HepG2 (cell line): Measurements from ENCODE around the gene ASTN2.

Experiments
- EP300 ChIP-seq, 3 experiments: sonication (generic) in 1 of 3; formaldehyde crosslinking in 1 of 3; IDR thresholded peaks; 2 replicates each; pipeline versions ENCODE4 v1.5.1 to v1.6.1; 2011 to 2020; ENCODE audit warnings: low read depth in 2 of 3, low read length in 2 of 3, borderline replicate concordance in 1 of 3, improper control_type of control experiment in 1 of 3, mild to moderate bottlenecking in 1 of 3, missing genetic modification reagents in 1 of 3, moderate library complexity in 1 of 3
- MYNN ChIP-seq: sonication (generic); formaldehyde crosslinking; IDR thresholded peaks from 2 replicates; pipeline ENCODE4 v1.4.0; 2020; ENCODE audit warnings: mild to moderate bottlenecking, low read depth, missing genetic modification reagents
- POLR2A ChIP-seq, 2 experiments: IDR thresholded peaks; 2 replicates each; pipeline ENCODE4 v1.6.1; 2011; ENCODE audit warnings: low read depth in 2 of 2, low read length in 2 of 2, mild to moderate bottlenecking in 1 of 2, moderate library complexity in 1 of 2; ENCODE audit not compliant: insufficient read depth in 1 of 2
- ZZZ3 ChIP-seq: sonication (generic); formaldehyde crosslinking; IDR thresholded peaks from 2 replicates; pipeline ENCODE4 v1.4.0; 2020; ENCODE audit warnings: missing genetic modification reagents, mild to moderate bottlenecking, borderline replicate concordance

GRCh38 chr9:116844621-116845020 lies 570.2 kb downstream of the ASTN2 start:
- TF ChIP-seq MYNN (CRISPR knock-in tag) (no peak), ZZZ3 (CRISPR knock-in tag) (no peak), POLR2A (IDR thresholded peaks at IDR 0.05; ENCODE audit: insufficient read depth in 1 of 2, low read depth in 2 of 2, low read length in 2 of 2) (no peak), EP300 (IDR thresholded peaks at IDR 0.05; ENCODE audit: low read depth in 2 of 2, low read length in 2 of 2) (no peak), EP300 (CRISPR knock-in tag; IDR thresholded peaks at IDR 0.05; ENCODE audit: borderline replicate concordance) (no peak)
